Measurements from ENCODE around the gene OR4F6. TPM values are rescaled to one million over a fixed set of nuclear protein-coding genes. Genes with fewer than 3 reads are reported as not detected.
A peak's percentile ranks its signal among the peaks of the same experiment; 100 is the strongest.

Gene OR4F6
- polyA plus RNA-seq, 4 donors: 0.03 TPM; not detected in 3

- peaks cover 0 to 2% (median 0%) of the 10 kb centered on the region in 3 donors for H3K27me3 ChIP-seq (ENCODE audit: control insufficient read depth in 3 of 3, insufficient read depth in 3 of 3, low read length in 3 of 3)
- H3K4me3 ChIP-seq (ENCODE audit: low read depth in 1 of 3, low read length in 3 of 3): no peak overlapping the region
- no peaks in the 10 kb centered on the region for H3K36me3 ChIP-seq (ENCODE audit: control insufficient read depth in 3 of 3, insufficient read depth in 2 of 3, low read depth in 1 of 3, low read length in 3 of 3)
- H3K4me1 ChIP-seq (ENCODE audit: control insufficient read depth in 3 of 3, insufficient read depth in 2 of 3, low read depth in 1 of 3, low read length in 2 of 3): peaks cover 0 to 10% (median 0%) of the 10 kb centered on the region in 3 donors
- H3K27ac ChIP-seq (ENCODE audit: low read depth in 1 of 3, low read length in 2 of 3): no peak overlapping the region
- no peak for FAIRE-seq
- no peak for DNase-seq
- 63 to 68% (median 64%) methylated on average over 2 of the region's 2 CpGs for WGBS, 3 donors
- no peaks in the 10 kb centered on the region for H3K9me3 ChIP-seq (ENCODE audit: control insufficient read depth in 2 of 2, insufficient read depth in 1 of 2, low read depth in 1 of 2, low read length in 1 of 2)
Measured at GRCh38 chr15:101808201-101808600, 4.9 kb downstream of the OR4F6 start.

- H3K27ac ChIP-seq (ENCODE audit: low read depth in 1 of 3, low read length in 2 of 3): no peak overlapping the region
Measured at GRCh38 chr15:101810456-101810855, 7.1 kb downstream of the OR4F6 start.

GRCh38 chr15:101810876-101811275, 7.6 kb downstream of the OR4F6 start:
- Histone ChIP-seq H3K27me3 (ENCODE audit: control insufficient read depth in 3 of 3, insufficient read depth in 3 of 3, low read length in 3 of 3) (peaks cover 0 to 2% (median 0%) of the 10 kb centered on the region in 3 donors), H3K27ac (ENCODE audit: low read depth in 1 of 3, low read length in 2 of 3) (no peak overlapping the region), H3K4me3 (ENCODE audit: low read depth in 1 of 3, low read length in 3 of 3) (no peak overlapping the region), H3K9me3 (ENCODE audit: control insufficient read depth in 2 of 2, insufficient read depth in 1 of 2, low read depth in 1 of 2, low read length in 1 of 2) (no peaks in the 10 kb centered on the region), H3K36me3 (ENCODE audit: control insufficient read depth in 3 of 3, insufficient read depth in 2 of 3, low read depth in 1 of 3, low read length in 3 of 3) (no peaks in the 10 kb centered on the region), H3K4me1 (ENCODE audit: control insufficient read depth in 3 of 3, insufficient read depth in 2 of 3, low read depth in 1 of 3, low read length in 2 of 3) (peaks cover 0 to 10% (median 0%) of the 10 kb centered on the region in 3 donors)
- peak in 1 of 2 donors; percentile 63 for DNase-seq
- FAIRE-seq: no peak
- WGBS, 3 donors: 50 to 57% (median 51%) methylated on average over 3 of the region's 3 CpGs

More at GRCh38 chr15:101810456-101810855, 7.1 kb downstream of the OR4F6 start:
- no peaks in the 10 kb centered on the region for H3K9me3 ChIP-seq (ENCODE audit: control insufficient read depth in 2 of 2, insufficient read depth in 1 of 2, low read depth in 1 of 2, low read length in 1 of 2)
- H3K36me3 ChIP-seq (ENCODE audit: control insufficient read depth in 3 of 3, insufficient read depth in 2 of 3, low read depth in 1 of 3, low read length in 3 of 3): no peaks in the 10 kb centered on the region
- peaks cover 0 to 10% (median 0%) of the 10 kb centered on the region in 3 donors for H3K4me1 ChIP-seq (ENCODE audit: control insufficient read depth in 3 of 3, insufficient read depth in 2 of 3, low read depth in 1 of 3, low read length in 2 of 3)
- H3K27me3 ChIP-seq (ENCODE audit: control insufficient read depth in 3 of 3, insufficient read depth in 3 of 3, low read length in 3 of 3): peaks cover 0 to 2% (median 0%) of the 10 kb centered on the region in 3 donors
- peak in 1 of 2 donors; percentile 51 for DNase-seq
- 53 to 70% (median 68%) methylated on average over 1 of the region's 1 CpG for WGBS, 3 donors
- FAIRE-seq: no peak
- H3K4me3 ChIP-seq (ENCODE audit: low read depth in 1 of 3, low read length in 3 of 3): no peak overlapping the region

DNA sequence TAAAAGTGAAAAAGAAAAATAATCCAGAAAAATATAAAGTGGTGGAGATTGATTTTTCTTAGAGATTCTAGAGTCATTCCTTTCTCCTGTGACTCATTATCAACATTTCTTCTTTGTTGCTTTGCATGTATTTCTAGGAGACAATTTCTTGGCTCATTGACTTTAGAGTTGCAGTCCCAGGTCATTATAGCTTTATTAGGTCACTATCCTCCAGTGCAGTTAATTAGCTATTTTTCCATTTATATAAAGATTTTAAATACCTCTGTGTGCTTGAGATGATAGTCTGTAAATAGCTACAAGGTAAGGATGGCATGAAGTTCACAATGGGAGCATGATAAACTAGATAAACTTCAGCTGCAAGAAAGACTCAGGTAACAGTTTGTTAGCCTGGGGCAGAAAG, 8.6 kb downstream of the OR4F6 start, which contains the start of gene OR4F15:
OR4F15 (plus strand) TSS at position 301 of the 400 bp plus-strand sequence. CDS start 5,985 bp downstream, outside the sequence.
- no peaks in the 10 kb centered on the region for H3K36me3 ChIP-seq (ENCODE audit: control insufficient read depth in 3 of 3, insufficient read depth in 2 of 3, low read depth in 1 of 3, low read length in 3 of 3)
- H3K9me3 ChIP-seq (ENCODE audit: control insufficient read depth in 2 of 2, insufficient read depth in 1 of 2, low read depth in 1 of 2, low read length in 1 of 2): no peaks in the 10 kb centered on the region
- H3K4me3 ChIP-seq (ENCODE audit: low read depth in 1 of 3, low read length in 3 of 3): no peak within 1 kb of the TSS
- DNase-seq: no peak
- H3K27ac ChIP-seq (ENCODE audit: low read depth in 1 of 3, low read length in 2 of 3): no peak within 1 kb of the TSS
- peaks cover 0 to 2% (median 0%) of the 10 kb centered on the region in 3 donors for H3K27me3 ChIP-seq (ENCODE audit: control insufficient read depth in 3 of 3, insufficient read depth in 3 of 3, low read length in 3 of 3)
- no peak for FAIRE-seq
- peaks cover 0 to 10% (median 0%) of the 10 kb centered on the region in 3 donors for H3K4me1 ChIP-seq (ENCODE audit: control insufficient read depth in 3 of 3, insufficient read depth in 2 of 3, low read depth in 1 of 3, low read length in 2 of 3)

- H3K4me1 ChIP-seq (ENCODE audit: control insufficient read depth in 3 of 3, insufficient read depth in 2 of 3, low read depth in 1 of 3, low read length in 2 of 3): peaks cover 0 to 10% (median 0%) of the 10 kb centered on the region in 3 donors
- H3K9me3 ChIP-seq (ENCODE audit: control insufficient read depth in 2 of 2, insufficient read depth in 1 of 2, low read depth in 1 of 2, low read length in 1 of 2): no peaks in the 10 kb centered on the region
- no peaks in the 10 kb centered on the region for H3K36me3 ChIP-seq (ENCODE audit: control insufficient read depth in 3 of 3, insufficient read depth in 2 of 3, low read depth in 1 of 3, low read length in 3 of 3)
- no peak for DNase-seq
- no peak overlapping the region for H3K4me3 ChIP-seq (ENCODE audit: low read depth in 1 of 3, low read length in 3 of 3)
- WGBS, 3 donors: 63 to 78% (median 67%) methylated on average over 3 of the region's 3 CpGs
- no peak for FAIRE-seq
- H3K27ac ChIP-seq (ENCODE audit: low read depth in 1 of 3, low read length in 2 of 3): no peak overlapping the region
- H3K27me3 ChIP-seq (ENCODE audit: control insufficient read depth in 3 of 3, insufficient read depth in 3 of 3, low read length in 3 of 3): no peaks in the 10 kb centered on the region
Measured at GRCh38 chr15:101813803-101814534, 10.7 kb downstream of the OR4F6 start.

- no peak overlapping the region for H3K4me3 ChIP-seq (ENCODE audit: low read depth in 1 of 3, low read length in 3 of 3)
- H3K27ac ChIP-seq (ENCODE audit: low read depth in 1 of 3, low read length in 2 of 3): no peak overlapping the region
- 53 to 65% (median 62%) methylated on average over 6 of the region's 6 CpGs for WGBS, 3 donors
- H3K36me3 ChIP-seq (ENCODE audit: control insufficient read depth in 3 of 3, insufficient read depth in 2 of 3, low read depth in 1 of 3, low read length in 3 of 3): no peaks in the 10 kb centered on the region
- H3K4me1 ChIP-seq (ENCODE audit: control insufficient read depth in 3 of 3, insufficient read depth in 2 of 3, low read depth in 1 of 3, low read length in 2 of 3): no peaks in the 10 kb centered on the region
- FAIRE-seq: no peak
- H3K27me3 ChIP-seq (ENCODE audit: control insufficient read depth in 3 of 3, insufficient read depth in 3 of 3, low read length in 3 of 3): no peaks in the 10 kb centered on the region
- no peaks in the 10 kb centered on the region for H3K9me3 ChIP-seq (ENCODE audit: control insufficient read depth in 2 of 2, insufficient read depth in 1 of 2, low read depth in 1 of 2, low read length in 1 of 2)
- no peak for DNase-seq
Measured at GRCh38 chr15:101820781-101821180, 17.5 kb downstream of the OR4F6 start.

DNA sequence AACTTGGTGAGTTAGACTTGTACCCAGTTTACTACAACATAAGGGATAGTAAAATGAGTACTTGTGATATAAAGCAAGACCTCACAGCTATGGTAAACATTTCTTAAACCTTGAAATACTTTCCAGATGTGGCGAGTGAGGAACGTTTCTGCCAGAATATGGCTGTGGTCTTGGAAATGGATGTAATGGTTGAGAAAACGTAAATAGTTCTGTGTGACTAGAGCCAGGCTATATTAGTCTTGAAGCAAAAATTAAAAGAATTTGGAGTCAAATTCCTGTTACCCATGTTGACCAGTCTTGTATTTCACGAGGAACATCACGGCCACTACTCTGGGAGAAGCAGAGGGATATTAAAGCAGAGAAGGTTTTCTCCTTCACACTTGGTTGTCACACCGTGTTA, 23.9 kb downstream of the OR4F6 start:
- WGBS, 3 donors: 74 to 79% (median 75%) methylated on average over 6 of the region's 6 CpGs
- Histone ChIP-seq H3K9me3 (ENCODE audit: control insufficient read depth in 2 of 2, insufficient read depth in 1 of 2, low read depth in 1 of 2, low read length in 1 of 2) (no peaks in the 10 kb centered on the region), H3K27ac (ENCODE audit: low read depth in 1 of 3, low read length in 2 of 3) (no peak overlapping the region), H3K27me3 (ENCODE audit: control insufficient read depth in 3 of 3, insufficient read depth in 3 of 3, low read length in 3 of 3) (no peaks in the 10 kb centered on the region), H3K36me3 (ENCODE audit: control insufficient read depth in 3 of 3, insufficient read depth in 2 of 3, low read depth in 1 of 3, low read length in 3 of 3) (no peaks in the 10 kb centered on the region), H3K4me1 (ENCODE audit: control insufficient read depth in 3 of 3, insufficient read depth in 2 of 3, low read depth in 1 of 3, low read length in 2 of 3) (no peaks in the 10 kb centered on the region), H3K4me3 (ENCODE audit: low read depth in 1 of 3, low read length in 3 of 3) (no peak overlapping the region)
- no peak for FAIRE-seq
- no peak for DNase-seq

- H3K36me3 ChIP-seq (ENCODE audit: control insufficient read depth in 3 of 3, insufficient read depth in 2 of 3, low read depth in 1 of 3, low read length in 3 of 3): no peaks in the 10 kb centered on the region
- H3K4me1 ChIP-seq (ENCODE audit: control insufficient read depth in 3 of 3, insufficient read depth in 2 of 3, low read depth in 1 of 3, low read length in 2 of 3): no peaks in the 10 kb centered on the region
- DNase-seq (no peak), FAIRE-seq (no peak)
- H3K27ac ChIP-seq (ENCODE audit: low read depth in 1 of 3, low read length in 2 of 3): no peak overlapping the region
- no peaks in the 10 kb centered on the region for H3K9me3 ChIP-seq (ENCODE audit: control insufficient read depth in 2 of 2, insufficient read depth in 1 of 2, low read depth in 1 of 2, low read length in 1 of 2)
- WGBS, 3 donors: 80 to 84% (median 83%) methylated on average over 5 of the region's 5 CpGs
- no peak overlapping the region for H3K4me3 ChIP-seq (ENCODE audit: low read depth in 1 of 3, low read length in 3 of 3)
- no peaks in the 10 kb centered on the region for H3K27me3 ChIP-seq (ENCODE audit: control insufficient read depth in 3 of 3, insufficient read depth in 3 of 3, low read length in 3 of 3)
Measured at GRCh38 chr15:101828774-101829173, 25.5 kb downstream of the OR4F6 start.

Measured in small intestine (tissue), 7 donors.